GM18867 (cell line): ENCODE measurements around the gene SKA3.
A peak's percentile ranks its signal among the peaks of the same experiment; 100 is the strongest.
"Not testable (repeated sequence)": the region's sequence is repeated elsewhere in the genome, so short reads cannot be mapped to it uniquely, and the experiment has no call there.

Experiments used
- ATAC-seq: cut with Tn5 transposase; IDR thresholded peaks from one replicate; pipeline ENCODE4 v1.9.1; 2021; ENCODE audit warnings: mild to moderate bottlenecking, moderate library complexity; ENCODE audit not compliant: unreplicated experiment

The SKA3 gene

DNA sequence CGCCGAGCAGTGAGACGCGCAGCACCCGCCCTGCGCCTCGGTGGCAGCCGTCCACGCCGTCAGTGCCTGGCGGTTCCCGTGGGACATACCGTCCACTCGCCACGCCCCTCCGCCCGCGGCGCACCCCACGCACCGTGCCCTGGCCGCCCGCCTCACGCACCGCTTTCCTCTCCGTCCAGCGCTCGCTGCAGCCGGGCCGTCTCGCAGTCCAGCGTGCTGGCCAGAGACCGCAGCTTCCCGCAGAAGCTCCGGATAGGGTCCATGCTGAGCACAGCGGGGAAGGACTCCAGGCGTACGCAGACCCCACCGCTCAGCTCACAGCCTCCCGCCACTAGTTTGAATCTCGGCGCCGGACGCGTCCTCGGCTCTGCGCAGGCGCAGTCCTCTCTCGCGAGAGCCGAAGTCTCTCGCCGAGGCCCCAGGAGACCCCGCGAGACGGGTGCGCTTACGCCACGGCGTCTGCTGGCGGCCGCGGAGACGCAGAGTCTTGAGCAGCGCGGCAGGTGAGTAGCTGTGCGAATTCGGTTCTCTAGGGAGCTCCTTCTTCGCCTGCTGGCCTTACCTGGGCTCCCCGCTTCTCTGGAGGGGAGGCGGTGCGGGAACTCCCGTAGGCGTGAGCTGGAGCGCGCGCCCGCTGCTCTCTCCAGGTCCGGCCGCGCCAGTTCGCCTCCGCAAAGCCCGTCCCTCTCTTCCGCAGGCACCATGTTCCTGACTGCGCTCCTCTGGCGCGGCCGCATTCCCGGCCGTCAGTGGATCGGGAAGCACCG is at the start of gene SKA3, which contains the start of gene MRPL57:
Gene SKA3 (minus strand): TSS at position 338 of the 767 bp plus-strand sequence. CDS start 75 bp downstream, at position 263.
Gene MRPL57 (plus strand): TSS at position 444 of the 767 bp plus-strand sequence. CDS start 259 bp downstream, at position 703.
- ATAC-seq = peak; percentile 91

DNA sequence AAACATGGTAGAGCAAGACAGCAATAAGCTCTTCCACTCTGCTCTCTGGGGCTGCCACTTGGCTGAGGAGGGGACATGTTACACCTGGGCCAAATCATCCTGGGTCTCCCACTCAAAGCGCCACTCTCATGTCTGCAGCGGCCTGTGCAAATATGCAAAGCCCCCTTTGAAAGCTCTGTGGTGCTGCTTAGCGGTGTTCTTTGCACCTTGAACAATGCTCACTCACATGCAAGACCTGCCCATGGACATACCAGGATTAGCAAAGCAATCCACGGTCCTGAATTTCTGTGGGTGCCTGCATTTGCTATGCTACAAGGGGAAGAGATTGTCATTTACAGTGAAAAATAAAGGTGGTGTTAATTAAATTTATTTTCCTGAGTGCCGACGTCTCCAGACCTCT is 48.7 kb upstream of the SKA3 start:
- ATAC-seq = no peak

DNA sequence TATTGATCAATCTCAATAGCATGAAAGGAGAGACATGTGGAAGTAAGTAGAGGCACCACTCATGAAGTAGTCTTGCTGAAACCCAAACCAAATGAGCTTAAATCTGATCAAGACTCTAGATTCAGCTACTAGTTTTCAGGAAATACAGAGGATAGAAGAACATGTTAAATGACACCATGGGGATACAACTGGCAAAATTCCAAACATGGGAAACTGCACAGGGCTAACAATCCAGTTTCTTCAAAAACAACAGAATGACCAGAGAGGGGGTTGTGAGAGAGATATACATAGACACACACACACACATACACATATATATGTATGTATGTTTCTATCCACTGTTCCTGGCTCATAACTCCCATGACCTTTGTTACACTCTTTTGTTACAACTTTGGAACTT is 44.9 kb upstream of the SKA3 start:
- no peak for ATAC-seq

DNA sequence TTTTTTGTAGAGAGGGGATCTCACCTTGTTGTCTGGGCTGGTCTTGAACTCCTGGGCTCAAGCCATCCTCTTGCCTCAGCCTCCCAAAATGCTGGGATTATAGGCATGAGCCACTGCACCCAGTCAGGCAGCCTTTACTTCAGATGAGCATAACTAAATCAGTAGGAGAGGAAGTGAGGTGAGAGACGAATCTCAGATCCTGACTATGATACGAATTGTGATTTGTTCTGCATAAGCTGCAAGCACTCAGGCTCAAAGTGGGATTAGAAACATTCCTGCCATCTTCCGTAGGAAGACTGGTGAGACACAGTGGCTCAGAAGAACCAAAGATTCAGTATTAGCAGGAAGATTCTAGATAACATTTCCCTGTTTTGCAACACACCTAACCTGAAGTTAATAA is 43.4 kb upstream of the SKA3 start:
- ATAC-seq = not testable (repeated sequence)

DNA sequence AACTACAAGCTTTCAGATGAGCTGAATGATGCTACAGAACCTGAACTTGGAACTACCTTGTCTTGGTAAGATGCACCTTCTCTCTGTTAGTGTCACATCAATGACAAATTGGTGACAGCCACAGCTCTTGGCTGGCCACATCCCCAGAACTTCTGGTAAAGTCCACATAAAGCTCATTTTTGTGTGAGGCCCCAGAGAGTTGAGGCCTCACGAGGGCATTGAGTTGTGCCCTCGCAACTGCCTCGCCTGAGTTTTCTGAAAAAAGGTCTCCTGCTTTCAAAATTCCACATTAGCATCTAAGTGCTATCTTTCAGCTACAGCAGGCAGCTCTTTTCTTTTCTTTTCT is 42.7 kb upstream of the SKA3 start:
- no peak for ATAC-seq

DNA sequence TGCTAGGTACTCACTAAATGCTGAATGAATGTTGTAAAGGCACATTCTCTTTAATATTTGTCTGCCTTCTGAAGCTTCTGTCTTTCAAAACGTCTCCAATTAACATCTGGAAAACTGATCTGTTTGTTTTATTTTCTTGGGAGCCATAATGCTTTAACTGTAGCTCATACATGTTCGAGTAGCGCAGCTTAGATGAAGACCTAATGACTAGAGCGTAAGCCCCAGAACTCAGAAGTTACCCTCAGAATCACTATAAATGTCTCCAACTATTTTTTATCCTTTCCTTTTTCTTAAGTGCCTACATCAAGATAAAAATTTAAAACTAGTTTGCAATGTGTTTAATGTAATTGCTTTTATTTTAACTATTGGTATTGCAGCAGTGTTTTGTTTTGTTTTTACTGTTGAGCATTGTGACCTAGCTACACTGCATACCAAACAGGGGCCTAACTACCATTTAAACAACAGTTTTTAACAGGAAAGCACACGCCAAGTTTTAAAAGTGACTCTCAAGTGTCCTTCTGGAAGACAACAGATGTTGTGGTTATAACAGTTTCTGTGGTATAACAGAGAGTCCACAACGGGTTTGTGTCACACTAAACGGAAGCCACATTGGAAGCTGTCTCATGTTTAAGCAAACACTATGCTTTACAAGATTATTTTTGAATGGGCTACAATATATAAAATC is 42.1 kb upstream of the SKA3 start:
- ATAC-seq = peak; percentile 98

DNA sequence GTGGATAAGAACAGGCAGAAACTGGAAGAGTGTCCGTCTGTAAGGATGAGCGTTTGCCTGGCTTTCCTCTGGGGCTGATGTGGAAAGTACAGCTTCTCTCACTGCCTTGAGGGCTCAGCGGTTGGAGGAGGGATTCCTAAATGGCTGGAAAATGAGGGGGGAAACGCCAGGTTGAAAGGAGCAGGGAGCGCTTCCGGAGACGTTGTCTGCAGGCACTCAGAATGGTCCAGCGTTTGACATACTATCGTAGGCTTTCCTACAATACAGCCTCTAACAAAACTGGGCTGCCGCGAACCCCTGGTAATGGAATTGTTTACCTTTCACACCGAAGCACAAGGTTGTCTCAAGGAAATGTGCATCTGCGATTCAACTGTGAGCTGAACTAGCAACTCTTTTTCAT is 40.0 kb upstream of the SKA3 start:
- no peak for ATAC-seq

DNA sequence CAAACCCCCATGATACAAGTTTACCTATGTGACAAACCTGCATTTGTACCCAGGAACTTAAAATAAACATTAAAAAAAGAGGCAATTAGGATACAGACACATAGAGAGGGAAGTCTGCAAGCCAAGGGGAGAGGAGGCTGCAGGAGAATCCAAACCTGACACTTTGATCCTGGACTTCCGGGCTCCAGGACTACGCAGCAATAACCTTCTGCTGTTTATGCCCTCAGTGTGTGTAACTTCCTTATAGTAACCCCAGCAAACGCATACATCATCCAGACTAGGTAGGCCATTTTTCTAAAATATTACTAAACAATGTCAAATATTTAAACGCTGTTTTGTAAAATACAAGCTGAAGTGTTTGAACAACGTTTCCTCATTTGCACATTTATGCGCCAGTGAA is 39.1 kb upstream of the SKA3 start:
- ATAC-seq = not testable (repeated sequence)

DNA sequence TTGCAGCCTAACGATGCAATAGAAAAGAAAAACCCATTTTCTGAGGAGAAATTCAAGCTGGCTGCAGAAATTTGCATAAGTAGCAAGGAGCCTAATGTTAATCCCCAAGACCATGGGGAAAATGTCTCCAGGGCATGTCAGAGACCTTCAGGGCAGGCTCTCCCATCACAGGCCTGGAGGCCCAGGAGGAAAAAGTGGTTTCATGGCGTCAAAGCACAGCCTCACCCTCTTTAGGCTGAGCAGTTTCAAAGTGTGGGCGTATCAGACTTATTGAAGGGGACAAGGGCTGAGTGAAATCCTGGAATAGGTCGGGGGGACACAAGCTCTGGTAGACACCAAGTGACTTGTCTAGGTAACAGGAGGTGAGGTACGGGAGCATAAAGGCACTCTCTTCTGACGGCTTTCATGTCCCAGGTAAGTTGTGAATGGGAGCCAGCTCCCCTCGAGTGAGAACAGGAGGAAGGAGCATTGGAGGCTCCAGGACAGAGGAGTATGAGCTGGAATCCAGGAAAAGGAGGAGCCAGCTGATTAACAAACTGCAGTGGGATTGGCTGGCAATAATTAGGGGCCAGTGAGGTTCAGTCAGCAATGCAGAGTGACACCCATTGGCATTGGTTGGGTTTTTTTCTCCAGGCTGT is 35.9 kb upstream of the SKA3 start:
- ATAC-seq = no peak

DNA sequence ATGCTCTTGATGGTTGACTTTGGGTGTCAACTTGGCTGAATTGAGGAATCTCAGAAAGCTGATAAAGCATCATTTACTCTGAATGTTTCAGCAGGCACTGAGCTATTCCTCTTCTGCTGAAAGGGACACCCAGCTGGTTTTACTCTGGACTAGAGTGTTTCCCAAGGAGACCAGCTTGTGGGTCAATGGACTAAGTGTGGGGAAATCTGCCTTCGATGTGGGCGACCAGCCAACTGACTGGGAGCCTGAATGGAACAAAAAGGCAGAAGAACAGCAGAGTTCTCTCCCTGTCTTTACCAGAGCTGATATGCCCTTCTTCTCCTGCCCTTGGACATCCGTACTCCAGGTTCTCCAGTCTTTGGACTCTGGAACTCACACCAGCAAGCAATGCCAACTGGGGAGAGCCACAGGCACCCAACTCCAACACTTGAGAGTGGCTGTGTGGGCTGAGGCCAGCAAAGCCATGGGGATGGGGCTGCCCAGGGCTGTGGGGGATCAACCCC is 32.4 kb upstream of the SKA3 start:
- no peak for ATAC-seq

DNA sequence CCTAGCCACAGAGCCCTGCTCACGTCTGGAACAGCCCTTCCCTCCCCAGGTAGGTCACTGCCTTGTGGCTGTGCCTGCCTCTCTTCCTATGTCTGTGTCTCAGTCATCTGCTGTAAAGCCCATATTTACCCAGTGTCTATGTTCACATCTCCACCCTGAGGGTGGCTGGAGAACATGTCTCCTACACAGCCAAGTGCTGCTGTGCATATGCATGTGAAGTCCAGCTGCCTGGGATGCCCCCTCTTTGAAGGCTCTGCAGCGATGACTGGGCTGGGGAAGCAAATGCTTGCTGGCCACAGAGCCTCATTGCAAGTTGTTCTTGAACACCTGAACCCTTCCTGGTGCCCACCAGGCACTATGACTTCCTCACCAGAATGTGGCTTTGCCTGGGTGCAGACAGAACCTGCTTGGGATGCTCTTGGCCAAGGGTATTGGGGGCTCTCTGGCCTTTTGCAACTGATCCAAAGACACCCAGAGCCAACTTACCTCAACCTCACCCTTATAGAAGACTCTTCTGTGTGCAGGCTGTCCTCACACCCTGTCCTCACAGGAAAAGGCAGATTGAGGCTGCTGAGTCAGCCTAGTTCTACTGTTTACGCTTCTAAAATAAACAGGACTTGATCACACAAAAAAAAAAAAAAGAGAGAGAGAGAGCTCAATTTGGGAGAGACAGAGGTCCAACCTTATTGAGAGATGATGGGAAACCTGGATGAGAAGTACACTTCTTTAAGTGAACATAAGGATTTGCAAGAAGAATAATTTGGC is 26.6 kb upstream of the SKA3 start:
- ATAC-seq = no peak

DNA sequence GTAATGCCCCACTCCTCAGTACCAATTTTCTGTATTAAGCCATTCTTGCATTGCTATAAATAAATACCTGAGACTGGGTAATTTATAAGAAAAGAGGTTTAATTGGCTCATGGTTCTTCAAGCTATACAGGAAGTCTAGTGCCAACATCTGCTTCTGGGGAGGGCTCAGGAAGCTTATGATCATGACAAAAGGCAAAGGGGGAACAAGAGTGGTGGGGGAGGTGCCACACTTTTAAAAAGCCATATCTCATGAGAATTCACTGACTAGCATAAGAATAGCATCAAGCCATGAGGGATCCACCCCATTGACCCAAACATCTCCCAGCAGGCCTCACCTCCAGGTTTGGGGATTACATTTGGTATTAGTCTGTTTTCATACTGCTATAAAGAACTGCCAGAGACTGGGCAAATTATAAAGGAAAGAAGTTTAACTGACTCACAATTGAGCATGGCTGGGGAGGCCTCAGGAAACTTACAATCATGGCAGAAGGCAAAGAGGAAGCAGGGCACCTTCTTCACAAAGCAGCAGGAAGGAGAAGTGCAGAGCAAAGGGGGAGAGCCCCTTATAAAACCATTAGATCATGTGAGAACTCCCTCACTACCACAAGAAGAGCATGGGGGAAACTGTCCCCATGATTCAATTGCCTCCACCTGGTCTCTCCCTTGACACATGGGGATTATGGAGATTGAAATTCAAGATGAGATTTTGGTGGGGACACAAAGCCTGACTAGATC is 25.3 kb upstream of the SKA3 start:
- ATAC-seq = not testable (repeated sequence)

DNA sequence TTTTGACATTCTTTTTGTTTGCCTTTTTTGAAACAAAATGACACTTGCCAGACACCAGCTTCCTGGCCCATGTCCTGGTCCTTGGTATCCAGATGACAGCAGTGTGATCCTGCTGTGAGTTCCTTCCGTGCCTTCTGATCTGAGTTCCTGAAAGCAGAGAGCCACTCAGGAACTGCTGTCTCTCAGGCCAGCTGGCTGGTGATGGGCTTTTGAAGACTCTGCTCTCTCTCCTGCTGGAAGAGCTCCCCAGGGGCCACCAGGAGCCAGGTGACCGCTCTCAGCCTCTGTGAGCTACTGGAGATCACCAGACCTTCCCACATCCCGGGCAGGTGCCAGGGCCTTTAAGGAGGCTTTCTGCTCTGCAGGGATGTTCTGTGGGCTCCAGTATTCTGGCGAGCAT is 22.0 kb upstream of the SKA3 start:
- not testable (repeated sequence) for ATAC-seq

DNA sequence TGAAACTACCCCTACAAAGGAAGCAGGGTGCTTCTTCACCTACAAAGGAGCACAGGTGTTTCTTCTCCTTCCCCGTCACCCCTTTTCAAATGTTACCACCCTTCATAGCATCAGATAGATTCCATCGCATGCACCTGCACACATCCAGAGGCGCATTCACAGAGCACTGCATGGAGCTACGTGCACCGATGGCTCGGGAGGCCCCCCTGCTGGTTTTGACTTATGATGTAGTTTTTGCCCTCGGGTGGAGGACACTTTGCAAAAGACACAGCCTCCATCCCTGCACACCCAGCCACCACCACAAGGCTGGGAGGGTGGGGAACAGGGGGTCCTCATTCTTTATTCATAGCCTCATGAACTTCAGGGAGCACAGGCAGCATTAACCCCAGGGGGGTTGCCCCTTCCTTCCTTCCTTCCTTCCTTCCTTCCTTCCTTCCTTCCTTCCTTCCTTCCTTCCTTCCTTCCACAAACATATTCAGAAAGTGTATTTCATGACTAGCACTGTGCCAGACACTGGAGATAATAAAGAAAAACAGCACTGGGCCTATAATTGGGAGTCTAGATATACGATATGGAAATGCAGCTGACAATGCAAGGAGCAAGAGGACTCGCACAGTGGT is 21.4 kb upstream of the SKA3 start:
- ATAC-seq = not testable (repeated sequence)

DNA sequence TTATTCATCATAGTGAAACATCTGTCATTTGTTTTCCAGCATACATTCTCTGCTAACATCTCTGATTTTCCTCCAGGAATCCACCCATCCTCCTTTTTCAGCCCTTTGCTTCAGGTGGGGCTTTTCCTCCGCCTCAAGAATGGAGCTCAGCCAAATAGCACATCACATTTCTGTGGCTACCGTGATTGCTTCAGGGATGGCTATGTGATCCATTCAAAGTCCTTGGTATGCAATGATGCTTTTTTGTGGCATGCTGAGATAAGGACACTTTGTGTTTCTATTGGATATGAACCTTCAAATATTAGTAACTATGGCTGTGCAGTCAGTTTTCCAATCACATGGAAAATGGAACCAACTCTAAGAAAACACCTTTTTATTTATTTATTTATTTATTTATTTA is 18.4 kb upstream of the SKA3 start:
- ATAC-seq = not testable (repeated sequence)

DNA sequence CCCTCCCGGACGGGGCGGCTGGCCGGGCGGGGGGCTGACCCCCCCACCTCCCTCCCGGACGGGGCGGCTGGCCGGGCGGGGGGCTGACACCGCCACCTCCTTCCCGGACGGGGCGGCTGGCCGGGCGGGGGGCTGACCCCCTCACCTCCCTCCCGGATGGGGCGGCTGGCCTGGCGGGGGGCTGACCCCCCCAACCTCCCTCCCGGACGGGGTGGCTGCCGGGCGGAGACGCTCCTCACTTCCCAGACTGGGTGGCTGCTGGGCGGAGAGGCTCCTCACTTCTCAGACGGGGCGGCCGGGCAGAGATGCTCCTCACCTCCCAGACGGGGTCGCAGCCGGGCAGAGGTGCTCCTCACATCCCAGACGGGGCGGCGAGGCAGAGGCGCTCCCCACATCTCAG is 10.1 kb upstream of the SKA3 start:
- ATAC-seq = not testable (repeated sequence)

DNA sequence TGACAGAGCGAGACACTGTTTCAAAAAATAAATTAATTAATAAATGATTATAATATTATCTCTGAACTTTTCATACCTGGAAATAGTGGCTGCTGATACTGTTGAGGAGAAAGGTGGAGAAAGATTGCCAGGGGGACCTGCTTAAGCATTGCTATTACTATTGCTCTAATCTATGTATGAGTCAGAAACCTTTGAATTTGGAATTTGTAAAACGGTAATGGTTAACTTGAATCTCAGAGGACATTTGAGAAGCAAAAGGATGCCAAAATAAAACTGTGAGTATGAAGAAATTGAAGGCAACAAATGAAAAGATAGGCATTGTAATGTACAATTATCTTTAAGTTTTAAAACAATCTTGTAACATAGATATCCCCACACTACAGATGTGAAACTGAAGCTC is 5.3 kb upstream of the SKA3 start:
- ATAC-seq = no peak

DNA sequence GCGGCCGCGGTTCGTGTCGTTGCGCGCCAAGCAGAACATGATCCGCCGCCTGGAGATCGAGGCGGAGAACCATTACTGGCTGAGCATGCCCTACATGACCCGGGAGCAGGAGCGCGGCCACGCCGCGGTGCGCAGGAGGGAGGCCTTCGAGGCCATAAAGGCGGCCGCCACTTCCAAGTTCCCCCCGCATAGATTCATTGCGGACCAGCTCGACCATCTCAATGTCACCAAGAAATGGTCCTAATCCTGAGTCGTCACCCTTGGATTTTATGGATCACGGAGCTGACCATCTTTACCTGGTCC is 581 bp upstream of the SKA3 start:
- peak; percentile 32 for ATAC-seq

DNA sequence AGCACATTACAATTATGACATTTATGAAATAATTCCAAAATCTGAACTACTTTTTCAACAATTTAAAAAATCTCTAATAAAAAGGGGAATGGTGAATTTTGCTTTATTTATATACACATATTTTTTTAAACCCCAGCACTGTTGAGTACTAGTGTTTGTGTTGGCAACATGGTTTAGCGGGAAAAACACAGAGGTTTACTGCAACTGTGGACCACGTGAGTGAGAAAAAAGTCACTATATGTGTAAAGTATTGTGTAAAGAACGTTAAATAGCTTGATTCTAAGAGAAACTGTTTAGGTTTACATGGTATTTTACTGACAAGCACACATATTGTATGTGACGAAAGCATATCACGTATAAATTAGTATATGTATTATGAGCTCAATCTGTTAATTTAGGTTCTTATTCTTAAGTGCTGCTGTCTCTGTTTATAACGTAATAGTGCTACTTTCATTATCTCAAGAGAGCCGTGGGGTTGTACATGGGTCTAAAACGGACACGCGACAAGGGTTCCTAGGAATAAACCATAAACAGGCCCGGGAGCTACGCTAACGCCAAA is 617 bp downstream of the SKA3 start:
- ATAC-seq = no peak

DNA sequence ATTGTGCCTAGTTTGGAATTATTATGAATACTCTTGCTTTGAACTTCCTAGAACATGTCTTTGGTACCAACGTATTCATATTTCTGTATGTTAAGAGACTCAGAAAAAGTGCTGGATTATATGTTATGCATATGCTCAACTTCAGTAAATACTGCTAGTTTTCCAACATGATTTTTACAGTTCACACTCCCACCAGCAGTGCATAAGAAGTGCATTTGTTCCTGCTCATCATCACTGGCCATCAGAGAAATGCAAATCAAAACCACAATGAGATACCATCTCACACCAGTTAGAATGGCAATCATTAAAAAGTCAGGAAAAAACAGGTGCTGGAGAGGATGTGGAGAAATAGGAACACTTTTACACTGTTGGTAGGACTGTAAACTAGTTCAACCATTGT is 2.6 kb downstream of the SKA3 start:
- ATAC-seq = not testable (repeated sequence)
